Liver (tissue), 9 donors: ENCODE data around the gene TRIAP1. TPM values are rescaled to one million over a fixed set of nuclear protein-coding genes. Genes with fewer than 3 reads are reported as not detected.

Experiments
- DNase-seq: peaks from one replicate; pipeline ENCODE4 v3.0.0-alpha.2; 2017; ENCODE audit warnings: low spot score
- H3K27ac ChIP-seq, 2 donors: one replicate each; pipeline ENCODE4 v1.7.0; 2013; ENCODE audit warnings: inconsistent platforms in 2 of 2, low read length in 2 of 2, control low read depth in 1 of 2, low read depth in 1 of 2, mild to moderate bottlenecking in 1 of 2
- H3K27me3 ChIP-seq, 4 donors: one replicate each; pipeline versions ENCODE4 v1.6.1 to v1.7.0; 2013; ENCODE audit warnings: low read length in 3 of 4, inconsistent platforms in 1 of 4, mild to moderate bottlenecking in 1 of 4, moderate library complexity in 1 of 4; ENCODE audit not compliant: control insufficient read depth in 4 of 4, insufficient read depth in 4 of 4
- H3K36me3 ChIP-seq, 4 donors: one replicate each; pipeline versions ENCODE4 v1.6.1 to v1.7.0; 2013; ENCODE audit warnings: low read length in 3 of 4, mild to moderate bottlenecking in 3 of 4, low read depth in 1 of 4, moderate library complexity in 1 of 4; ENCODE audit not compliant: control insufficient read depth in 4 of 4, insufficient read depth in 3 of 4
- H3K4me1 ChIP-seq, 4 donors: one replicate each; pipeline versions ENCODE4 v1.6.1 to v1.7.0; 2013; ENCODE audit warnings: low read length in 3 of 4, mild to moderate bottlenecking in 3 of 4, moderate library complexity in 1 of 4; ENCODE audit not compliant: control insufficient read depth in 4 of 4, insufficient read depth in 4 of 4
- H3K4me3 ChIP-seq, 3 donors: one replicate each; pipeline versions ENCODE4 v1.6.1 to v1.7.0; 2013; ENCODE audit warnings: low read length in 3 of 3, control low read depth in 1 of 3, low read depth in 1 of 3, mild to moderate bottlenecking in 1 of 3
- H3K9ac ChIP-seq, 2 donors: one replicate each; pipeline ENCODE4 v1.7.0; 2013; ENCODE audit warnings: low read length in 2 of 2, mild to moderate bottlenecking in 2 of 2, moderate library complexity in 2 of 2, control low read depth in 1 of 2, low read depth in 1 of 2
- H3K9me3 ChIP-seq, 4 donors: one replicate each; pipeline versions ENCODE4 v1.6.1 to v1.7.0; 2013; ENCODE audit warnings: low read length in 3 of 4; ENCODE audit not compliant: control insufficient read depth in 4 of 4
- ATF3 ChIP-seq: IDR thresholded peaks from 2 replicates; pipeline ENCODE4 v1.6.1; 2016; ENCODE audit warnings: antibody characterized with exemption
- EGR1 ChIP-seq, 2 donors: IDR thresholded peaks; 2 replicates each; pipeline ENCODE4 v1.6.1; 2016 to 2018; ENCODE audit warnings: antibody characterized with exemption in 2 of 2, low read depth in 2 of 2
- FOXA1 ChIP-seq: IDR thresholded peaks from 2 replicates; pipeline ENCODE4 v1.6.1; 2016; ENCODE audit warnings: antibody characterized with exemption
- FOXA2 ChIP-seq: IDR thresholded peaks from 2 replicates; pipeline ENCODE4 v1.6.1; 2016; ENCODE audit warnings: antibody characterized with exemption
- GABPA ChIP-seq, 2 donors: IDR thresholded peaks in 1 of 2; conservative IDR thresholded peaks in 1 of 2; 2 replicates each; pipeline ENCODE4 v1.6.1; 2016; ENCODE audit warnings: antibody characterized with exemption in 2 of 2, mild to moderate bottlenecking in 1 of 2, moderate library complexity in 1 of 2
- HNF4A ChIP-seq, 2 donors: conservative IDR thresholded peaks; 2 replicates each; pipeline ENCODE4 v1.6.1; 2016; ENCODE audit warnings: antibody characterized with exemption in 2 of 2, mild to moderate bottlenecking in 2 of 2
- HNF4G ChIP-seq: IDR thresholded peaks from 2 replicates; pipeline ENCODE4 v1.6.1; 2016; ENCODE audit warnings: antibody characterized with exemption
- JUND ChIP-seq, 2 donors: IDR thresholded peaks; 2 replicates each; pipeline ENCODE4 v1.6.1; 2016; ENCODE audit warnings: antibody characterized with exemption in 2 of 2
- NR2F2 ChIP-seq: IDR thresholded peaks from 2 replicates; pipeline ENCODE4 v1.6.1; 2016; ENCODE audit warnings: antibody characterized with exemption
- RAD21 ChIP-seq, 2 donors: IDR thresholded peaks; 2 replicates each; pipeline ENCODE4 v1.6.1; 2016; ENCODE audit warnings: antibody characterized with exemption in 2 of 2, mild to moderate bottlenecking in 2 of 2
- REST ChIP-seq: IDR thresholded peaks from 2 replicates; pipeline ENCODE4 v1.6.1; 2016; ENCODE audit warnings: antibody characterized with exemption, mild to moderate bottlenecking
- RXRA ChIP-seq, 2 donors: IDR thresholded peaks; 2 replicates each; pipeline ENCODE4 v1.6.1; 2017 to 2018; ENCODE audit warnings: antibody characterized with exemption in 2 of 2, mild to moderate bottlenecking in 1 of 2
- SP1 ChIP-seq: IDR thresholded peaks from 2 replicates; pipeline ENCODE4 v1.6.1; 2018; ENCODE audit warnings: antibody characterized with exemption, mild to moderate bottlenecking
- TAF1 ChIP-seq: conservative IDR thresholded peaks from 2 replicates; pipeline ENCODE4 v1.6.1; 2016; ENCODE audit warnings: antibody characterized with exemption, mild to moderate bottlenecking
- WGBS: extraction: QIAGEN DNeasy Blood & Tissue Kit; methylation state at CpG from one replicate; pipeline ENCODE4 v1.1.7; 2013; 5-methylcytosine and 5-hydroxymethylcytosine counted together
- polyA plus RNA-seq, 2 donors: library from polyadenylated mRNA; stranded (reverse) in 1 of 2; unstranded in 1 of 2; fragments of 200-250 nt in 1 of 2; fragments of >200 nt in 1 of 2; fragmentation: Nextera tagmentation in 1 of 2; extraction: Ambion mirVana in 1 of 2; gene quantifications; one replicate each; pipeline versions ENCODE4 v1.2.1 to v1.2.3, GENCODE V29; 2013 to 2015
- total RNA-seq, 2 donors: library from RNA; depleted of rRNA; stranded (reverse); fragments of >200 nt; gene quantifications; one replicate each; pipeline ENCODE4 v1.2.3, GENCODE V29; 2014
- TF ChIP-seq, protein P1 (sequence below): IDR thresholded peaks from 2 replicates; pipeline ENCODE4 v1.6.1; 2016; ENCODE audit warnings: antibody characterized with exemption
- TF ChIP-seq, protein P2 (sequence below): fragments of 150-350 bp; IDR thresholded peaks from 2 replicates; pipeline ENCODE4 v1.5.1; 2017; ENCODE audit warnings: improper control_type of control experiment, low read depth, low read length; ENCODE audit not compliant: missing input control
- donor health status: healthy.
- donor health status: healthy.
- donor health status: healthy.
- donor health status: healthy.
- donor health status: healthy.

Gene TRIAP1
- total and polyA plus RNA-seq, 4 donors = 11.9 to 39.9 (median 19.0) TPM

- Histone ChIP-seq H3K27me3 (no peaks in the 10 kb centered on the region), H3K9ac (no peak overlapping the region), H3K4me1 (no peaks in the 10 kb centered on the region), H3K36me3 (no peaks in the 10 kb centered on the region), H3K27ac (no peak overlapping the region), H3K9me3 (no peaks in the 10 kb centered on the region), H3K4me3 (no peak overlapping the region)
- TF ChIP-seq SP1 (no peak), FOXA2 (no peak), ATF3 (no peak), TAF1 (no peak)
- 87% methylated on average over 3 of the region's 3 CpGs for WGBS
- no peak for DNase-seq
These were observed 20.4 kb downstream of the TRIAP1 start for GRCh38 chr12:120425797-120426196.

DNA sequence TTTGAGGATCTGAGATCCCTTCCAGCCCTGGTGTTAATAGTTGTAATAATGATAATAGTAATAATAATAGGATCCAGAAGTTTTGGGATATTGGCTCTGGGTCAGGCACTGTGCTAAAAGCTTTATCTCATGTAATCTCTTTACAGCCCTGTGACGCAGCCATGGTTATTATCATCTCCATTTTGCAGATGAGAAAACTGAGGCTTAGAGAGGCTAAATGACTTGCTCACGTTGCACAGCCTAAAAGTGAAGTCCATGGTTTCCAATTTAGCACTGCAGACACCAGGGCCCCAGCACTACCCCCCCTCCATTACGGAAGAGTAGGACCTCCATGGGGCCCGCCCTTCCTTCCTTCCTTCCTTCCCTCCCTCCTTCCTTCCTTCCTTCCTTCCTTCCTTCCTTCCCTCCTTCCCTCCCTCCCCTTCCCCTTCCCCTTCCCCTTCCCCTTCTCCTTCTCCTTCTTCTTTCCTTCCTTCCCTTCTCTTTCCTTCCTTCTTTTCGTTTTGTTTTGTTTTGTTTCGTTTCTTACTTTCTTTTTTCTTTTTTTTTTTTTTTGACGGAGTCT lies 23.2 kb downstream of the TRIAP1 start:
- Histone ChIP-seq H3K27ac (no peak overlapping the region), H3K9me3 (no peaks in the 10 kb centered on the region), H3K4me1 (no peaks in the 10 kb centered on the region), H3K4me3 (no peak overlapping the region), H3K36me3 (no peaks in the 10 kb centered on the region), H3K27me3 (no peaks in the 10 kb centered on the region), H3K9ac (no peak overlapping the region)
- TF ChIP-seq FOXA2 (no peak), FOXA1 (no peak), HNF4A (conservative IDR thresholded peaks at IDR 0.05) (no peak), RXRA (IDR thresholded peaks at IDR 0.05) (no peak), REST (no peak), ATF3 (no peak), RAD21 (IDR thresholded peaks at IDR 0.05) (no peak), NR2F2 (no peak), JUND (IDR thresholded peaks at IDR 0.05) (no peak), HNF4G (no peak)
- TF ChIP-seq, protein P1, sequence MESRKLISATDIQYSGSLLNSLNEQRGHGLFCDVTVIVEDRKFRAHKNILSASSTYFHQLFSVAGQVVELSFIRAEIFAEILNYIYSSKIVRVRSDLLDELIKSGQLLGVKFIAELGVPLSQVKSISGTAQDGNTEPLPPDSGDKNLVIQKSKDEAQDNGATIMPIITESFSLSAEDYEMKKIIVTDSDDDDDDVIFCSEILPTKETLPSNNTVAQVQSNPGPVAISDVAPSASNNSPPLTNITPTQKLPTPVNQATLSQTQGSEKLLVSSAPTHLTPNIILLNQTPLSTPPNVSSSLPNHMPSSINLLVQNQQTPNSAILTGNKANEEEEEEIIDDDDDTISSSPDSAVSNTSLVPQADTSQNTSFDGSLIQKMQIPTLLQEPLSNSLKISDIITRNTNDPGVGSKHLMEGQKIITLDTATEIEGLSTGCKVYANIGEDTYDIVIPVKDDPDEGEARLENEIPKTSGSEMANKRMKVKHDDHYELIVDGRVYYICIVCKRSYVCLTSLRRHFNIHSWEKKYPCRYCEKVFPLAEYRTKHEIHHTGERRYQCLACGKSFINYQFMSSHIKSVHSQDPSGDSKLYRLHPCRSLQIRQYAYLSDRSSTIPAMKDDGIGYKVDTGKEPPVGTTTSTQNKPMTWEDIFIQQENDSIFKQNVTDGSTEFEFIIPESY = no peak
- no peak for DNase-seq
- WGBS = 72% methylated on average over 7 of the region's 7 CpGs

DNA sequence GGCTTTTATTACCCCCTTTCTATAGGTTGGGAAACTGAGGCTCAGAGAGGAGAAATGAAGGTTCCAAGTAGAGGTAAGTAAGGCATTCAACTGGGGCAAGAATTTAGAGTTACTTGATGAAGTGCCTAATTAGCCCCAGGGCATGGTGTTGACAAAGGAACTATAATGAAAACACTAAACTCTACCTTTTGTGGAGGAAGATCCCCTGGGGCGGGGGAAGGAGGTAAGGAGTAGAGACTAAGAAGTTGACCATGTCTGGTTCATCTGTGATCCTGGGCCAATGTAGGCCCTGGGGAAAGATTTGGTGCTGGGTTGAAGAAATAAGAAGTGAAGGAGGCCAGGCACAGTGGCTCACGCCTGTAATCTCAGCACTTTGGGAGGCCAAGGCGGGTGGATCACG lies 24.5 kb downstream of the TRIAP1 start:
- no peak overlapping the region for H3K9ac ChIP-seq
- DNase-seq = no peak
- WGBS = 89% methylated on average over 4 of the region's 4 CpGs
- no peaks in the 10 kb centered on the region for H3K36me3 ChIP-seq
- no peak overlapping the region for H3K4me3 ChIP-seq
- H3K9me3 ChIP-seq = no peaks in the 10 kb centered on the region
- no peak overlapping the region for H3K27ac ChIP-seq
- H3K27me3 ChIP-seq = no peaks in the 10 kb centered on the region
- H3K4me1 ChIP-seq = no peaks in the 10 kb centered on the region
- TF ChIP-seq, protein P2, sequence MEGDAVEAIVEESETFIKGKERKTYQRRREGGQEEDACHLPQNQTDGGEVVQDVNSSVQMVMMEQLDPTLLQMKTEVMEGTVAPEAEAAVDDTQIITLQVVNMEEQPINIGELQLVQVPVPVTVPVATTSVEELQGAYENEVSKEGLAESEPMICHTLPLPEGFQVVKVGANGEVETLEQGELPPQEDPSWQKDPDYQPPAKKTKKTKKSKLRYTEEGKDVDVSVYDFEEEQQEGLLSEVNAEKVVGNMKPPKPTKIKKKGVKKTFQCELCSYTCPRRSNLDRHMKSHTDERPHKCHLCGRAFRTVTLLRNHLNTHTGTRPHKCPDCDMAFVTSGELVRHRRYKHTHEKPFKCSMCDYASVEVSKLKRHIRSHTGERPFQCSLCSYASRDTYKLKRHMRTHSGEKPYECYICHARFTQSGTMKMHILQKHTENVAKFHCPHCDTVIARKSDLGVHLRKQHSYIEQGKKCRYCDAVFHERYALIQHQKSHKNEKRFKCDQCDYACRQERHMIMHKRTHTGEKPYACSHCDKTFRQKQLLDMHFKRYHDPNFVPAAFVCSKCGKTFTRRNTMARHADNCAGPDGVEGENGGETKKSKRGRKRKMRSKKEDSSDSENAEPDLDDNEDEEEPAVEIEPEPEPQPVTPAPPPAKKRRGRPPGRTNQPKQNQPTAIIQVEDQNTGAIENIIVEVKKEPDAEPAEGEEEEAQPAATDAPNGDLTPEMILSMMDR = no peak
- TF ChIP-seq JUND (IDR thresholded peaks at IDR 0.05) (no peak), GABPA (IDR thresholded peaks at IDR 0.05 in 1 of 2, conservative IDR thresholded peaks at IDR 0.05 in 1 of 2) (no peak), EGR1 (IDR thresholded peaks at IDR 0.05; ENCODE audit: low read depth in 2 of 2) (no peak), RXRA (IDR thresholded peaks at IDR 0.05) (no peak), ATF3 (no peak), FOXA2 (no peak)
- TF ChIP-seq, protein P1 = no peak
